HAP-1 (cell line): ENCODE measurements around the gene CAMK2N1.

Experiments used
- DNase-seq, 2 experiments: peaks; one replicate each; pipeline ENCODE4 v3.0.0-alpha.2; 2016 to 2020; ENCODE audit warnings: low spot score in 2 of 2
- H3K27me3 ChIP-seq: fragments of 250-450 bp; sonication (Bioruptor Pico); 2 replicates; pipeline ENCODE4 v1.5.1; 2020; ENCODE audit warnings: low read depth, mild to moderate bottlenecking, moderate library complexity
- H3K36me3 ChIP-seq: fragments of 250-450 bp; sonication (Bioruptor Pico); replicated peaks from 2 replicates; pipeline ENCODE4 v1.5.1; 2020; ENCODE audit warnings: mild to moderate bottlenecking
- H3K4me1 ChIP-seq: fragments of 250-450 bp; sonication (Bioruptor Pico); 2 replicates; pipeline ENCODE4 v1.5.1; 2020; ENCODE audit warnings: mild to moderate bottlenecking
- H3K4me3 ChIP-seq: fragments of 250-450 bp; sonication (Bioruptor Pico); 2 replicates; pipeline ENCODE4 v1.5.1; 2020; ENCODE audit warnings: mild to moderate bottlenecking, moderate library complexity
- H3K9me3 ChIP-seq: fragments of 250-450 bp; sonication (Bioruptor Pico); 2 replicates; pipeline ENCODE4 v1.5.1; 2020; ENCODE audit warnings: mild to moderate bottlenecking, moderate library complexity
- in situ Hi-C: fragments of 300-500 bp; cut with MboI; formaldehyde crosslinking; loops from 3 replicates; pipeline ENCODE4 v1.14.3; 2020; ENCODE audit warnings: low sequenced_read_pairs, inconsistent platforms, mixed read lengths

The CAMK2N1 gene

DNA sequence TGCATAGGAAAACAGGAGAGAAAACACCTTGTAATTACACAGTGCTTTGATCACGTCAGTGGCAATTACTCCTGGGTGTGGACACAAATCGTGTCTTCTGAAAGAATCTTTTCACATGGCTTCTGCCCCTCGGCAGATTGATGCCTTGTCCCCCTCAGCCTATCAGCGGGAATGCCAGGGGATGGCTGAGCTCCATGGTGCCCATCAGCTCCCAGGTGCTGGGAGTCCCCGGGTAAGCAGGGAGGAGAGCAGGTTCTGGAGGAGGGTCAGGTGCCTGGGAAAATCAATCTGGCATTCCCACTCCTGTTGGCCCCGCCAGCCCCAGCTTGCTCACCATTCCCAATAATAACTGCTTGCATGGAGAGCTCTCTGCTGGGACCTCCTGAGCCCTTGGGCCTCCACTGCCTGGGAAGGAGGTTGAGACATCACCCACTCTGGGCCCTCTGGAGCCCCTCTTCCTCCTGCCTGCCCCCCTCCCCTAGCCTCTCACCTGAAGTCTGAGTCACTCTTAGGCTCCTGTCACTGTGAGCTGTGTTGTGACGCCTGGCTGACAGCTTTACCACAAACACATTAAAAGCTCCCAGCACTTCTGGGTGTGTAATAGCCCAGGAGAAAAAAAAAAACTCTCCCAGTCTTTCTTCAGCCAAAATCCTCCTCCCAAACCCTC lies 4.9 kb downstream of the CAMK2N1 start:
- DNase-seq = no peak
- Histone ChIP-seq H3K36me3 (no peaks in the 10 kb centered on the region), H3K9me3 (no peaks in the 10 kb centered on the region), H3K27me3 (peaks cover 12% of the 10 kb centered on the region), H3K4me3 (no peak overlapping the region), H3K4me1 (peaks cover 4% of the 10 kb centered on the region)
- in situ Hi-C loops = no loop called here

- in situ Hi-C loops = no loop called here
- no peak overlapping the region for H3K4me3 ChIP-seq
- peaks cover 4% of the 10 kb centered on the region for H3K4me1 ChIP-seq
- no peaks in the 10 kb centered on the region for H3K9me3 ChIP-seq
- no peaks in the 10 kb centered on the region for H3K36me3 ChIP-seq
- no peak for DNase-seq
- H3K27me3 ChIP-seq = peaks cover 12% of the 10 kb centered on the region
Measured at GRCh38 chr1:20480243-20480944, 5.6 kb downstream of the CAMK2N1 start.

- DNase-seq = no peak
- H3K4me3 ChIP-seq = no peak overlapping the region
- H3K4me1 ChIP-seq = peaks cover 4% of the 10 kb centered on the region
- no peaks in the 10 kb centered on the region for H3K9me3 ChIP-seq
- H3K27me3 ChIP-seq = peaks cover 12% of the 10 kb centered on the region
- H3K36me3 ChIP-seq = no peaks in the 10 kb centered on the region
- in situ Hi-C loops = no loop called here
Measured at GRCh38 chr1:20479840-20480239, 6.2 kb downstream of the CAMK2N1 start.

DNA sequence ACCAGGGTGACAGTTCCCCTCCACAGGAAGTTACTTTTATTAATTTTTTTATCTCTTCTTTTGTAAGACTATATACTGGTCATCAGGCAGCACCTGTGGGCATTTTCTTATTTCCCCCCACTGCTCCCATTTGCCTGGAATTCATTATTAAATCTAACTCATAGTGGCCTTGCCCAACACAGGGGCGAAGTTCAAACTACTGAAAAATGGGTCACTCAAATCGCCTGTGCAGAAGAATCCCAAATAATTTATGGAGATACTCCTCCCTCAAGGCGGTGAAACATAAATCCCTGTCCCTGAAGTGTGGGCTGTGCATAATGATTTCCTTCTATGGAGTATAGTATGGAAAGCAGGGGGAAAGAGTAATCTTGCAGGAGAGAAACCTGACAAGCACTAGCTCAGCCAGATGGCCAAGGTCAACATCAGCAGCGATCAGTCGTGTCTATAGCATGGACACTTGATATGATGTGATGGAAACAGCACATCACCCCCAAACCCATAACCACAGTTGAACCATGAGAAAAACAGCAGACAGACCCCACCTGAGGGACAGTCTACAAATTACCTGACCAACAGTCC lies 7.9 kb downstream of the CAMK2N1 start:
- Histone ChIP-seq H3K36me3 (no peaks in the 10 kb centered on the region), H3K4me1 (peaks cover 4% of the 10 kb centered on the region), H3K27me3 (peaks cover 12% of the 10 kb centered on the region; the same call in 1 of the 2 replicates)

DNA sequence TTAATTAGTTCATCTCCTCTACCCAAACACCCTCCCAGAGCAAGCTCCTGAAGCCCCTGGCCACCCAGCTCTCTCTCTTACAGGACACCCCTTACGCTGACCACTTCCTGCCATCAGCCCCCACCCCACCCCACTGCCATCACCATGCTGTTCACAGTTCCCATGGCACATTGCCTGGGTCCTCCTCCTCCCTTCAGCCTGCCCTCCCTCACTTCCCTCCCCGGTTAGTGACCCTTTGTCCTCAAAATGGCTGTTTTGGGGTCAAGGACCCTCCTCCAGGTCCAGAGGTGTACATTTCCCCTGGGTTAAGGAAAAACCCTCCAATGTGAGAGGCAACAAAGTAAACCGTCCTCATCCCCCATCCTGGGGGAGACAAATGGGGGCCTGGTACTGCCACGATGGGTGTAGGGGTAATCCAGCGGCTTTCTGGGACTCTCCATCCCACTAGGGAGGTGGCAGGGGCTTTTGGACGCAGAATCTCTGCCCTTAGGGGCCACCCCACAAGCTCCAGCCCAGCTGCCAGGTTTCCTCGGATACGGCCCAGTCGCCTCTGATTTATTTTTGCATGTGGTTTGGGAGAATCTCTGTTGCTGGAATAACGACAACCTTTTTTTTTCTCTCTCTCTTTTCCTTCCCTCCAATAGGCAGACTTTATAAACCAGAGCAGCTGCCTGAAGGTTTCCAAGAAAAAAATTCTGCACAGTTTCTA lies 8.5 kb downstream of the CAMK2N1 start:
- in situ Hi-C loops = no loop called here
- Histone ChIP-seq H3K4me3 (no peak overlapping the region), H3K27me3 (peaks cover 12% of the 10 kb centered on the region; the same call in 1 of the 2 replicates)

More for the DNA sequence above, 7.9 kb downstream of the CAMK2N1 start:
- DNase-seq = no peak
- Histone ChIP-seq H3K4me3 (no peak overlapping the region), H3K9me3 (no peaks in the 10 kb centered on the region)
- in situ Hi-C loops = no loop called here

GRCh38 chr1:20476265-20477038 lies 9.6 kb downstream of the CAMK2N1 start:
- Histone ChIP-seq H3K4me1 (peaks cover 4% of the 10 kb centered on the region), H3K9me3 (no peaks in the 10 kb centered on the region), H3K27me3 (peaks cover 12% of the 10 kb centered on the region; the same call in 1 of the 2 replicates), H3K36me3 (no peaks in the 10 kb centered on the region), H3K4me3 (no peak overlapping the region)
- DNase-seq = peak in 1 of 2 experiments; percentile 58
- in situ Hi-C loops = no loop called here

More for the DNA sequence above, 8.5 kb downstream of the CAMK2N1 start:
- no peak for DNase-seq
- Histone ChIP-seq H3K4me1 (peaks cover 4% of the 10 kb centered on the region), H3K36me3 (no peaks in the 10 kb centered on the region), H3K9me3 (no peaks in the 10 kb centered on the region)

DNA sequence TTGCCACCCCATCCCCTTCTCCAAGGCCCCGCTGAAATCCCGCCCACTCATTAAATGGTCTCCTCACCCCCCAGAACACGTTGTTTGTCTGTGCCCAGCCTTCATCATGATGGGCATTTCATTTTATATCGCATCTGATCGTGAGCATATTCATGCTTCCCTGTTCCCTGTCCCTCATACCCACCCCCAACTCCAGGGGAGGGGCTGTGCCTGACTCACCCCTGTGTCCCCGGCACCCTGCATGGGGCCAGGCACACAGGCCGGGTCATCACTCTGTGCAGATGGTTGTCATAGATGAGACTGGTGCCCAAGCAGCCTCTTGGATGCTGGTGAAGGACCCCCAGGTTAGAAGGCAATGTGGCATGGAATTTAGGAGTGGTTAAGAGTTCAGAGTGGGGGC lies 11.0 kb downstream of the CAMK2N1 start:
- Histone ChIP-seq H3K4me3 (no peak overlapping the region), H3K27me3 (peaks cover 12% of the 10 kb centered on the region; the same call in 1 of the 2 replicates)

DNA sequence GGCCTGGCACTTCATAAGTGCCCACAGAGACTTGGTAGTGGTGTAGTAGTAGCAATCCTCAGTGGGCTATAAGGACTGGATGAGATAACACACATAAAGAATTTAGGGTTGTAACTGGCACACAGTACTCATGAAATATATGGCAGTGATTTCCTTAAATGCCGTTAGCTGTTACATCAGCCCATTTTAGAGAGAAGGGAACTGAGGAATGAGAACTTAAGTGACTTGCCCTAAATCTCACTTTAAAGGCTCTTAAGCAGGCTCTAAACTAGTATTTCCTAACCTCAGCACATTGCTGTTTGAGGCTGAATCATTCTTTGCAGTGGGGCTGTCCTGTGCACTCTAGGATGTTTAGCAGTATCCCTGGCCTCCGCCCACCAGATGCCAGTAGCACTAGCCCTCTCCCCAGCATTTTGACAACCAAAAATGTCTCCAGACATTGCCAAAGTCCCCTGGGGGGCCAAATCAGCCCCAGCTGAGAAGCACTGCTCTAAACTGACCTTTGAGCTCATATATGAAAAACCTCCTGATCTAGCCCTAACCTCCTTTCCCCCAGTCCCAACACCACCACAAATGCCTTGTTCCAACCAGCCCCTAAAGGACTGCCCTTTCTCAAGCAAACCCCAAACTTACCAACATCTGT lies 11.6 kb downstream of the CAMK2N1 start:
- in situ Hi-C loops = no loop called here
- DNase-seq = no peak
- H3K9me3 ChIP-seq = no peaks in the 10 kb centered on the region
- peaks cover 4% of the 10 kb centered on the region for H3K4me1 ChIP-seq
- no peaks in the 10 kb centered on the region for H3K36me3 ChIP-seq
- peaks cover 12% of the 10 kb centered on the region; the same call in 1 of the 2 replicates for H3K27me3 ChIP-seq
- no peak overlapping the region for H3K4me3 ChIP-seq

More for the DNA sequence above, 11.0 kb downstream of the CAMK2N1 start:
- no peak for DNase-seq
- Histone ChIP-seq H3K4me1 (peaks cover 4% of the 10 kb centered on the region), H3K36me3 (no peaks in the 10 kb centered on the region), H3K9me3 (no peaks in the 10 kb centered on the region)
- in situ Hi-C loops = no loop called here

- H3K4me1 ChIP-seq = peaks cover 4% of the 10 kb centered on the region
- in situ Hi-C loops = no loop called here
Measured at GRCh38 chr1:20473894-20474293, 12.1 kb downstream of the CAMK2N1 start.

DNA sequence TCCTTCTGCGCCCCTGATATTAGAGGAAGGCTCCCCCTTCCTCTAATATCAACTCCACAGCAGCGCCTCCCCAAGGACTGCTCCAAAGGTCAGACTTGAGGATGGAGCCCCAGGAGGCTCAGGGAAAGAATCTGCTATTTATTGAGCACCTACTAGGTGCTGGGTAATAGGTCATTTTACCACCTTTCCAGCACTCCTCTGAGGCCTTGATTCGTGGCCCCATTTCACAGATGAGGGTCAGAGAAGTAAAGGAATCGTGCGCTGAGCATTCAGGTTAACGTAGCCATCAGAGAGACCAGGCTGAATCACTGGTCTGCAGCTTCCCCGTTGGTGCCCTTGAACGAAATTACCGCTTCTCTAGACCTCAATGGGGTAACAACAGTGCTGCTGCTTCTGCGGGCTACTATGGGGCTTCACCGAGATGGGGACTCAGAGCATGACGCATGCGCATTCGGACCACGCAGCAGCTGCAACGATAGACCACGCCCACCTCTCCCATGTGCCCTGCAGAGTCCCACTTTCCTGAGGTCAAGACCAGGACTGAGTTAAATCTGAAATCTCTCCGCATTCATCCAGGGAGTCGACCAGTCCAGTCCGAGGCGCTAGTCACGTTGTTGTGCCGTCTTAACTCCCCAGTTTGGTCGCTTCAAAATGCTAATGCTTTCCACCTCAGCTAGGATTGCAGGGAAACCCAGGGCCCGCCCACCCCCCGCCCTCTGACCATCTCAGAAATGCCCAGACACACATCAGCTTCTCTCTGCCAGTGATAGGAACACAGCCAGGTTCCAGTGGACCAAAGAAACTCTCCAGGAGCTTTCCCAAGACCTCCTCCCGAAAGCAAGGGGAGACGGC lies 12.9 kb downstream of the CAMK2N1 start:
- Histone ChIP-seq H3K4me3 (no peak overlapping the region), H3K36me3 (no peaks in the 10 kb centered on the region), H3K4me1 (peaks cover 4% of the 10 kb centered on the region), H3K27me3 (peaks cover 18% of the 10 kb centered on the region; the same call in 1 of the 2 replicates), H3K9me3 (no peaks in the 10 kb centered on the region)
- peak in 1 of 2 experiments; percentile 18 for DNase-seq
- in situ Hi-C loops = no loop called here

More at GRCh38 chr1:20473894-20474293, 12.1 kb downstream of the CAMK2N1 start:
- DNase-seq = no peak
- H3K4me3 ChIP-seq = no peak overlapping the region
- H3K9me3 ChIP-seq = no peaks in the 10 kb centered on the region
- no peaks in the 10 kb centered on the region for H3K36me3 ChIP-seq
- H3K27me3 ChIP-seq = peaks cover 16% of the 10 kb centered on the region; the same call in 1 of the 2 replicates

- Histone ChIP-seq H3K9me3 (no peaks in the 10 kb centered on the region), H3K36me3 (no peaks in the 10 kb centered on the region), H3K4me1 (peaks cover 4% of the 10 kb centered on the region), H3K4me3 (no peak overlapping the region), H3K27me3 (peaks cover 20% of the 10 kb centered on the region)
- no peak for DNase-seq
- in situ Hi-C loops = no loop called here
Measured at GRCh38 chr1:20472121-20472520, 13.9 kb downstream of the CAMK2N1 start.

DNA sequence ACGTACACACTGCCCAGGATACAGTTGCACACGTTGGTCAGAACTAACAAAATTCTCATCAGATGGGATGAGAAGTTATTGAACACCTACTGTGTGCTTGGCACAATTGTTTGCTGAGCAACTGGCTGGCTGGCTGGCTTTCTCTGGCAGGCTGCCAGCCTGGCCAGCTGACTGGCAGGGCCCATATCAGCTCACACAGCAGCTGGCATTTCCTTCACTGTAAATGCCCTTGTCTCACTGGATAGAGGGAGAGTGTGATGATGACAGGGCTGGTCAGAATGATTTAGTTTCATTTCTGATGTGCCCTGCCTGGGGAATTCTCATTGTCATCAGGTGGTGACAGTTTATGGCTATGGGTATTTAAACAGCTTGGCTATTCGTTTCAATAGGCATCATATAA lies 15.8 kb downstream of the CAMK2N1 start:
- no peak overlapping the region for H3K4me3 ChIP-seq
- DNase-seq = no peak
- peaks cover 25% of the 10 kb centered on the region for H3K27me3 ChIP-seq
- in situ Hi-C loops = no loop called here
- no peaks in the 10 kb centered on the region for H3K9me3 ChIP-seq
- no peaks in the 10 kb centered on the region for H3K4me1 ChIP-seq
- no peaks in the 10 kb centered on the region for H3K36me3 ChIP-seq
